A172 (cell line): Measurements from ENCODE around the gene SLC30A1. TPM values are rescaled to one million over a fixed set of nuclear protein-coding genes. Genes with fewer than 3 reads are reported as not detected.
"Not testable (repeated sequence)": the region's sequence is repeated elsewhere in the genome, so short reads cannot be mapped to it uniquely, and the experiment has no call there.

Experiments
- DNase-seq: peaks from one replicate; pipeline ENCODE4 v3.0.0-alpha.2; 2015; ENCODE audit warnings: low spot score
- total RNA-seq: library from RNA; depleted of rRNA; stranded (reverse); fragments of >200 nt; shearing (Covaris generic); gene quantifications from 2 replicates; pipeline ENCODE4 v1.2.3, GENCODE V29; 2014

The SLC30A1 gene
- total RNA-seq, 1 experiment from 2014 or later, result 16.4 TPM

GRCh38 chr1:211583011-211583992 is 4.3 kb upstream of the SLC30A1 start:
- DNase-seq, result no peak

DNA sequence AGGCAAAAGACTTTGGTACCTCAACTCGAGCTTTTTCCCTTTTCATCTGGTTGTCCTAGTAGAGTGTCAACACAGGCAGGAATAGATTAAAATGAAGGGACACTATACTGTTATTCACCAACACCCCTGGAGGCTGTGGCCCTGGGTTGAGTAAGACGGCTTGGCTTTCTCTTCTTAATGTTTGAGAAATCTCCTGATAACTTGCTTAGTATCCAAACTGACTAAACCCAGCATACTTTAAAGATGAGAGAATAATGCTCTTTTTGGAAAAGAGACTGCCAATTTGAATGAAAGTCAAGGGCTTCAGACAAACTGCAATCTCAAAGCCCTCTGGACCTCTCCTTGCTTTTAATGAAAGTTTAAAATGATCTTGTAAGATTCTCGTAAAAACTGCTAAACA is 2.6 kb upstream of the SLC30A1 start:
- DNase-seq, result no peak

DNA sequence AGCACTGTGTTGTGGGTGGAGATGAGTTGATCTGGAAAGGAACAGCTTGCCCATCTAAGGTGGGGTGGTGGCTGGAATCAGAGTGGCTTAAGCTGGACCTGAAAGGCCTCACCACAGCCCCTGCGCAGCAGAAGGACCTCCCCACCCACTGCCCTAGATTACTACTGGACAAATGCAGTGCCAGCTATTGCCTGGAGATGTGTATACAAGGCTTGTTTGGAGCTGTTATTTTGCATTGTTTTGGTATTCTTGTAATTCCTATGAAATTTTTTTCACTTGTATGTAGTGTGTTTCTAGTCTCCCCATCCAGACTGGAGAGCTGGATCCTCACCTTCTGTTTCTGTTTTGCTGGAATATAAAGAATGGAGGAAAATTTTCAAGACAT is 1.3 kb upstream of the SLC30A1 start:
- no peak for DNase-seq

DNA sequence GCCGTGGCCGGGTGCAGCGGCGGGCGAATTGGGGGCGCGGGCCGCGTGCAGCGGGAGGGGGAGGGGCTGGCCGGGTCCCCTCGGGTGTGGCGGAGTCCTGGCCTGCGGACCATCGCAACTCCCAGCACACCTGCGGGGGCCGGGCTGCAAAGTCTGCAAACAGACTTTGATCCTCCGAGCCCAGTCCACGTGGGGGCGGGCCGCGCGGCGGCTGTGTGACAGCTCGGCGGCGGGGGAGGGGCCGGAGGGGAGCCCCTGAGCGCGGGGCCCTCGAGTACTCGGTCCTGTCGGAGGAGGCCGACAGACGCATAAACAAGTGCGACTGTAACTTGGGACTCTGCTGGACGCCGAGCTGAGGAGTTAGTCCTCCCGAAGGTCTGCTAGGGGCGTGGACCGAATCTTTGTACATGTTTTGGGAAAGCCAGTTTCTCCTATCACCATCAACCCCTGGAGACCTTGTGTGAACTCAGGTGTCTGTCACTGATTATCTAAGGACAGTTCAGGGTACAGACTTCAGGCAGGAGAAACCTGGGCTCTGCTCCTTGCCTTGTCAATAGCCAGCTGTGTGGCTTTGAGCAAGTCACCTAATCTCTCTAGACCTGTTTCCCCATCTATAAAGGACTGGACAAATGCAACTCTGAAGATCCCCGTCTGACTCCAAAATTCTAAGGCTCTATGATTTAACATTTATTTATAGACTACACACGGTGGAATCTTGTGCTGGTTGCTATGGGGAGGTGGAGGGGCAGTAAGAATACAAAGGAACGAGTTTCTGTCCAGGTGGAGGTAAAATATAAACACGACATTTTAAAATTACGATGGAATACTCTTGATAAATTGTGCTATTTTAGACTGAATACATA is 710 bp upstream of the SLC30A1 start:
- DNase-seq, result peak; percentile 49

GRCh38 chr1:211577819-211578639 is 932 bp downstream of the SLC30A1 start:
- peak; percentile 55 for DNase-seq

DNA sequence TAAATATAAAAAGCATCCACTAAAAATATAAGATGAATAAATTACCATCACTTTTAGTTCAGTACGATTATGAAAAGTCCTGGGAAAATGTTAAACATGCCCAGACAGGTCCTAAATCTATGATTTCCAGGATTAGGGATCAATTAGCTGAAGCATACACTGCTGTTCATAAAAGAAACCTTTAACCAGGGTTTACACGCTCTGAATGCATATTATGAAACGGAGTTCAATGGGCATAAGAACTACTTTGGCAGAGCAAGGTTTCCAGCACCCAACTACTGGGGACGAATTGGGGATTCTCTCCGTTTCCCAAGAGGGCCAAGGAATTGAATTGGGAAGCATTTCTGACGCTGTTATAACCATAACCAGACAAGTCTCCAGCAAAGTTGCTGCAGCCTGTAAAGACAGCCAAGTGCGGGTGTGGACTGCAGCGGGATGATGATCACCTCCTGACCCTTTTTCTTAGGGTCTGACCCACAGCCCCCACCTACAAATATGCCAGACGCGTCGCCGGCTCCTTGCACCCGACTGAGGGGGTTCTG is 1.6 kb downstream of the SLC30A1 start:
- no peak for DNase-seq

GRCh38 chr1:211576717-211577116 is 2.2 kb downstream of the SLC30A1 start:
- no peak for DNase-seq

DNA sequence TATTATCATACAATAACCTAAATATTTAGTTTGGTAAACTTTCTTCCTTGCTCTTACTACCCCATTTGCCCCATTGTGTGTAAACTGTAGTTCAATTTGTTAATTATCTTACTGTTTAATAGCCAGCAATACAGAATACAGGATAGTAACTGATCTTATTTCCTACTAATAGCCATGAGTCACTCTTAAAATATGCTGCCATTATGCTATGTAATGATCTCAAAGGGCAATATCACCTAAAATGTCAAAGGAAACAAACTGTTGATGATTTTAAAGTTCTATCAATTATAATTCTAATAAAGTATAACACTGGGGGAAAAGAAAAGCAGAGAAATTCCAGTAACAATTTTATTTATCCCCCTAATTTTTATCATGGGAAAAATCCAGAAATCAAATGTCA is 4.3 kb downstream of the SLC30A1 start:
- DNase-seq, result no peak

DNA sequence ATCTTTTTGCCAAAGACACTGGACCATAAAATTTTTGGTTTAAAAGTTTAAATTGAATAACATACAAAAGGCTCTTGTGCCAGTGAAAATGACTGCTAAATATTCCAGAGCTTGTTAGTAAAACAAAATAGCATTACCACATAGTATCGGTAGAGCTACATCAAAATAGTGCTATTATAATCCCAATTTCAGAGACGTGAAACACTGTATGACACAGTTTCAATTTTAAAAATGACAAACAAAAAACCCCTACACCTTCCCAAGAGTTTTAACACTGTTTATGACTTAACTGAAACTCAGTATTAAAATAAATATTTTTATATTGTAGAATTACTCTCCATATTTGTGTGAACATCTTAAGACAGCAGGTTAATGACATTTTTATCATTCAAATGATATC is 7.0 kb downstream of the SLC30A1 start:
- no peak for DNase-seq

- not testable (repeated sequence) for DNase-seq
These were observed 8.6 kb downstream of the SLC30A1 start for GRCh38 chr1:211570378-211570777.

DNA sequence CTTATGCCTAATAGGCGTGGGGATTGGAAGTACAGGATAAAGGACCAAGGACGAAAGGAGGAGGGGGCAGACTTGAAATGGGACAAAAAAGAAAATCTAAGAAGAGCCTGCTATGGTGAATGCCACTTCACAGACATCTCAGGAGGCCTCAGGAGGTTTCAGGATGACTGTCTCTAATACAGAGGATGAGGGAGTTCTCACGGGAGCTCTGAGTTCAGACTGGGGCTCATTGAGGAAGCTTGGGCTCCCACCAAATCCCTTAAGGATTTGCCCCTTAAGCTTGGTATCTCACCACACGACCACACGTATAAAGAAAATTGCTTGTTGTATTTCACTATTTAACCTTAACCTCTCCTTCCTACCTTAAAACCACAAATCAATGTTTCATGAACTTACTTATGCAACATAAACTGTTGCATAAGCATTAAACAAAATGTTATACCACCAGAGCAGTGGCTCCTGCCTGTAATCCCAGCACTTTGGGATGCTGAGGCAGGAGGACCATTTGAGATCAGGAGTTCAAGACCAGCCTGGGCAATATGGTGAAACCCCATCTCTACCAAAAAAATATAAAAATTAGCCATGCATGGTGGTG is 12.4 kb downstream of the SLC30A1 start:
- DNase-seq, result no peak

DNA sequence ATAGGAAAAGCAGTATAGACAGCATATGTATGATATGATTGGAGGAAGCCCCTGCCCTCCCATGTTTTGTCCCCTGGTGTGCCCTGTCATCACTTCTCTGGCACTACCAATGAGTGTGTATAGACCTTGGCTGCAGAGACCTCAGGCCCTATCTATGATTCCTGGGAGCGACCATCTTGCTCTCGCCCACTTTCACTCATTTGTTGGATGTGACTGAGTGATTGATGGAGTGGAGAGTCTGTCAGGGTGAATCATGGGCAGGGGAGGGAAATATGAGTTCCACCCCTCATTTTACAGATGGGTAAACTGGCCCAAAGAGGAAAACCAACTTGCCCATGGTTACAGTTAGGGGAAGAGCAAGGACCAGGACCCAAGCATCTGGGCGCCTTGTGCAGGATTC is 14.9 kb downstream of the SLC30A1 start:
- DNase-seq, result no peak

DNA sequence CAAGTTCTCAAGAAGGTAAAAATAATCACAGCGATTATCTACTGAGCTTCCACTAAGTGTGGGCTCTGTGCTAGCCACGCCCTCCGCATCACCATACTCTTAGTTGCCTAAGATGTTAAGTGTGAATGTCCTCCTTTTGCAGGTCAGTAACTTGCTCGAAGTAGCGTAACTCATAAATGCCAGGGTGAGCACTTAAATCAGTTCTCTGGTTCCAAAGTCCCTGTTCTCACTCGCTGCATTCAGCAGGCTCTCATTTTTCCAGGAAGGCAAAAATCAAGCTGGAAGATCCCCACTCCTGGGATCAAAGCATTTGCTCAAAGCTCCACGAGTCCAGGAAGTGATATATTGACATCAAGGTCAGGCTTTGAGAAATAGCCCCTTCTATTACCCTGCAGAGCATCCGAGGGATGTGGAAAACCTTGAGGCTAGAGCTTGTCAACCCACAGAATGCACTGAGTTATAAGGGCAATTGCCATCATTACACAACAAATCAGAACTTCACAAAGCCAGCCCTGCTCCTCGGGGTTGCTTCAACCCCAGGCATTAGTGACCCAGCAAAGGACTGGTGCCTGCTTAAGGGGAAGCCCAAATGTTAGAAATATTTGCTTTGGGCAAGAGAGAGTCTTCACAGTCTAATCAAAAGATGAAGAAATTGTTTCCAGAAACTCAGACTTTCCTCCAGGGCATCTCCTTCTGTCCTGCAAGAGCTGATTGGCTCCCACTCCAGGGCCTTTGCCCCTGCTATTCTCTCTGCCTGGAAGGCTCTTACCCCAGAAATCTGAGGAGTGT is 19.5 kb downstream of the SLC30A1 start:
- no peak for DNase-seq

- peak; percentile 25 for DNase-seq
These were observed 20.9 kb downstream of the SLC30A1 start for GRCh38 chr1:211557894-211558625.

DNA sequence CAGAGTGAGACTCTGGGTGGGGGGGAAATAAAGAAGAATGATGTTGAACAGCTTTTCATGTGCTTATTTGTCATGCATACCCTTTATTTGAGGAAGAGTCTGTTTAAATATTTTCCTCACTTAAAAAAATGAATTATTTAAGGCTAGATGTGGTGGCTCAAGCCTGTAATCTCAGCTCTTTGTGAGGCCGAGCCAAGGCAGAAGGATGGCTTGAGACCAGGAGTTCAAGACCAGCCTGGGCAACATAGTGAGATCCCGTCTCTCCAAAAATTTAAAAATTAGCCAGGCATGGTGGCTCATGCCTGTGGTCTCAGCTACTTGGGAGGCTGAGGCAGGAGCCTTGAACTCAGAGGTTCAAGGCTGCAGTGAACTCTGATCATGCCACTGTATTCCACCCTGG is 25.4 kb downstream of the SLC30A1 start:
- no peak for DNase-seq

DNA sequence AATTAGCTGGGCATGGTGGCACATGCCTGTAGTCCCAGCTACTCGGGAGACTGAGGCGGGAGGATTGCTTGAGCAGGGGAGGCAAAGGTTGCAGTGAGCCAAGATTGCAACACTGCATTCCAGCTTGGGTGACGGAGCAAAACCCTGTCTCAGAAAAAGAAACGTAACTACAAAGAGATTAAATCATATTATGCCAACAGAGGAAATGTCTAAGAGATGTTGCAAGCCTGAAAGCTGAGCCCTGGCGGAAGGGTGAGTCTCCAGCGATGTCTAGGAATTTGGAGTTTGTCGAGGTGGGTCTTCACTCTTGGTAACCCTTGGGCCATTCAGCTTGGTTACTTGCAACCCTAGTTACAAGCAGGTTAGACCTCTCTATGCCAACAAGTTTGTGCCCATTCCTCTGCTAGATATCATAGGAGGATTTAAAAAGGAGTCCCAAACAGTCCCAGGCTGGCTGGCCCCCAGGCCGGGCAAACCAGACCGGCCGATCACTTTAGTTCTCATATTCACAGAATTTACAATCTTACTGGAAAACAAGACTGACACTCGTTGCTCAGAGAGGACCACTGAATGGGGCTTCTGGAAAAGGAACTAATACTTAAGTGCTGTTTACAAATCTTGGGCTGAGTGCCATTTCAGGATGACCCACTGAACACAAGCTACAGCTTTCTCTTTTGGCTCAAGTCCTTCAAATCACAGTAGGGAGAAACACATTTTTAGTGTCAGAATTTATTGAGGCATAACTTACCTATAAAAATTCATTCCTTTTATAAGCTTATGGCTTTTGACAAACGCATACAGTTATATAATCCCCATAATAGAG is 27.1 kb downstream of the SLC30A1 start:
- no peak for DNase-seq

DNA sequence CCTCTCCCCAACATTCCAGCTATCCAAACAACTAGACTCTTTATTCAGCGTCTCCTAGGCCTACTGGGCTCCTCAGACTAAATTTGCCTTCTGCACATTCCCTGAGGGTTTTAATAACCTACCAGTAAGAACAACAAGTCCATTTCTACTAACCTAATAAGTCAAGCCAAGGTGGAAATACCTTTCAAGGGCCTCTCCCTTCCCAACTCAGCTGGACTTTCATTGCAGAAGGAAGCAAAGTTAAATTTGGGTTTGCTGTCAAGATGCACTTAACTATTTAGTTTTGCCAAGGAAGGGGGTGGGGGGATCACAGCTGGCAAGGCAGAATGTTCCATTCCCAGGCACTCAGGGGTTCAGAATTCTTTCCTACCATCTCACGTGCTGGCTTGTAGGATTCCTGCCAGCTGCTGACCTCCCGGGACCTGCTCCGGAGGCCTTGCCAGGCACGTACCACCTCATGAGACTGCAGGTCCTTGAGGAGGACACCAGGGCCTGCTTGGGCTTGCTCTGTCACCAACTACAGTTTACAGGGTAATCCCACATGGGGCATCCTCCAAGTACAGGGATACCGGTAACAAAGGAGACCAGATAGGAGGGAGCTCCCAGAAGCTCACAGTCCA is 29.8 kb downstream of the SLC30A1 start:
- no peak for DNase-seq
